Activated T-helper 17 cell treated with anti-CD3 and anti-CD28 coated beads, Interleukin-2, amount 50 U/mL, for 72 hours (primary cell): ENCODE data around the gene UBXN11. TPM values are rescaled to one million over a fixed set of nuclear protein-coding genes. Genes with fewer than 3 reads are reported as not detected.
"Not testable (repeated sequence)": the region's sequence is repeated elsewhere in the genome, so short reads cannot be mapped to it uniquely, and the experiment has no call there.

Source experiments
- ATAC-seq: fragments of 150-1000 bp; cut with Tn5 transposase; replicated peaks from 2 replicates; pipeline ENCODE4 v1.10.0; 2021; ENCODE audit warnings: mild to moderate bottlenecking, moderate library complexity
- H3K27ac Mint-ChIP-seq: one replicate; pipeline ENCODE4 v1.8.0; 2022; ENCODE audit warnings: mixed read lengths
- H3K27me3 Mint-ChIP-seq: one replicate; pipeline ENCODE4 v1.8.0; 2022; ENCODE audit warnings: mixed read lengths
- H3K36me3 Mint-ChIP-seq: one replicate; pipeline ENCODE4 v1.8.0; 2022; ENCODE audit warnings: low read depth, mild to moderate bottlenecking, mixed read lengths
- H3K4me1 Mint-ChIP-seq: one replicate; pipeline ENCODE4 v1.8.0; 2022; ENCODE audit warnings: mixed read lengths
- H3K4me3 Mint-ChIP-seq: one replicate; pipeline ENCODE4 v1.8.0; 2022; ENCODE audit warnings: mild to moderate bottlenecking, mixed read lengths
- H3K9me3 Mint-ChIP-seq: one replicate; pipeline ENCODE4 v1.8.0; 2022; ENCODE audit warnings: mixed read lengths
- total RNA-seq, 2 donors: library from RNA; stranded (reverse); gene quantifications; one replicate each; pipeline ENCODE4 v1.2.3, GENCODE V29; 2022

UBXN11 gene
- total RNA-seq, 2 donors from 2014 or later: 17.9 to 23.2 TPM

DNA sequence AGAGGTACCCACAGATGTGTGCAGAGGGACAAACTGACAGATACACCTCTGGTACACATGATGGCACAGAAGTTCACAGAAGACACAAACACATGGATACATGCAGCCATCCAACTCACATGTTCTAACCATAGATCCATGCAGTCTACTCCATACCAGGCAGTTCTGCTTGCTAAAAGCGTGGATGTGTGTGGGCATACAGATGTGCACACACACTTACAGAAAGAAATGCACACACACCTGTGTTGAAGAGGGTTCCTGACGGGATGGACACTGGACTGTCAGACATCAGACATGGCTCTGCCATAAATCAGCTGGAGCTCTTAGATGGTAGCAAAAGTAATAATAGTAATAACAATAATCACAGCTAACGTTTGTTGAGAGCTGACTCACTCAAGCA, 18.1 kb upstream of the UBXN11 start:
- Mint-ChIP-seq H3K9me3 (no peaks in the 10 kb centered on the region), H3K36me3 (peaks cover 50% of the 10 kb centered on the region), H3K4me1 (peaks cover 10% of the 10 kb centered on the region), H3K27me3 (no peaks in the 10 kb centered on the region), H3K4me3 (no peak overlapping the region), H3K27ac (no peak overlapping the region)
- ATAC-seq: no peak

DNA sequence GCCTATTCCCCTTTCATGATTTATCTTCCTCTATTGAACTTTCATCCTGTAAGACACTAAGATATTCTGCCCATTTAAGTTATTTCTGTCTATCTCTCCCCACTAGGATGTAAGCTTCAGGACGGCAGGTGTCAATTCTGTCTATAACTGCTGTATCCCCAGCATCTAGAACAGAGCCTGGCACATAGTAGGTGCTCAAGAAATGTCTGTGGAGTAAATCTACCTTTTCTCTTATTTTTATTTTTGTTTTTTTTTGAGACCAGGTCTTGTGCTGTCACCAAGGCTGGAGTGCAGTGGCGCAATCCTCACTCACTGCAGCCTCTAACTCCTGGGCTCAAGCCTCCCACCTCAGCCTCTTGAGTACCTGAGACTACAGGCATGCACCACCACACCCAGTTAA, 16.9 kb upstream of the UBXN11 start:
- no peak overlapping the region for H3K4me3 Mint-ChIP-seq
- peaks cover 62% of the 10 kb centered on the region for H3K36me3 Mint-ChIP-seq
- ATAC-seq: no peak
- H3K27me3 Mint-ChIP-seq: no peaks in the 10 kb centered on the region
- H3K4me1 Mint-ChIP-seq: peaks cover 10% of the 10 kb centered on the region
- peak overlapping the region; percentile 11 for H3K27ac Mint-ChIP-seq
- no peaks in the 10 kb centered on the region for H3K9me3 Mint-ChIP-seq

DNA sequence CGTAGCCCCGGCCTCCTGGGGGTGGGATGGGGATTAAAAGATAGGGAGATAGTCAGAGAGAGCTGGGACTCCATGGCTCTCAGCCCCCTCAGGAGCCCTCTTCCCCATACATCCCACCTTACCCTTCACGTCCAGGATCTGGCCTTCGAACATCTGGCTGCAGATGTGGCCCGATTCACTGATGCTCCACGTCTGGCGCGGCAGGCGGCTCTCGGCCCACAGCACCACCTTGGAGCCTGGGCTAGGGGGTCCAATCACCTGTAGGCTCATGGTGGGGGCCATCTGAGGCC, 15.6 kb upstream of the UBXN11 start:
- no peaks in the 10 kb centered on the region for H3K9me3 Mint-ChIP-seq
- H3K27me3 Mint-ChIP-seq: no peaks in the 10 kb centered on the region
- H3K4me3 Mint-ChIP-seq: peak overlapping the region; percentile 98
- peaks cover 20% of the 10 kb centered on the region for H3K4me1 Mint-ChIP-seq
- no peak overlapping the region for H3K27ac Mint-ChIP-seq
- ATAC-seq: no peak
- H3K36me3 Mint-ChIP-seq: peaks cover 71% of the 10 kb centered on the region

DNA sequence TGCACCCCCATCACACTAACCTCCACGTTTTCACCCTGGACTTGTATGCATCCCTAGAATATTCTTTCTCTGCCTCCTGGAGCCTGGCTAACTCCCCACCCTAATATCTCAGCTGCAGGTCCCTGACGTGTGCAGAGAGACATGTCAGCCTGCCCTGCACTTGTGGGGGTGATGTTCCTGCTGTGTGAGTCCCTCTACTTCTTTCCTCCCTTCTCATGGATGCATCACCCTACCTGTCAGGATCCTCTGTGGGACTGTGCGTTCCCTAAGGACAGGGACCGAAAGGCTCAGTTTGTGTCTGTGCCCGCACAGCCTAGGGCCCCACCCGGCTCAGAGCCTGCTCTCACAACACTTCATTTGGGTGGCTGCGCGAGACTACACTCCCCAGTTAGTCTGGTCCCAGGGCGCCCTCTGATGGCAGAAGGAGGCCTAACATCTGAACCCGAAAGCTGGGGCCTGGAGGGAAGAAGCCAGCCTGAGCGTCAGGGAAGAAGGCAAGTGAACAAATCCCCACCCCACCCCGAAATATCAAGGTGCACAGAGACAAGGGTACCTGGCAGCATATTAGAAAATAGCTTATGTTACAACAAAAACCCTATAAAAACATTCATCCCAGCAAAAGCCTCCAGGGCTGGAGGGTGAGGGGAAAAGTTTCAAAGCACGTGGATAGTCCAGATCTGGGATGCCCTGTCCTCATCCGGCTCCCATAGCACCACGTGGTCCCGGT, 15.0 kb upstream of the UBXN11 start:
- Mint-ChIP-seq H3K36me3 (peaks cover 71% of the 10 kb centered on the region), H3K9me3 (no peaks in the 10 kb centered on the region), H3K4me3 (peak overlapping the region; percentile 98), H3K27me3 (no peaks in the 10 kb centered on the region), H3K27ac (peak overlapping the region; percentile 77), H3K4me1 (peaks cover 21% of the 10 kb centered on the region)
- peak; percentile 60 for ATAC-seq

DNA sequence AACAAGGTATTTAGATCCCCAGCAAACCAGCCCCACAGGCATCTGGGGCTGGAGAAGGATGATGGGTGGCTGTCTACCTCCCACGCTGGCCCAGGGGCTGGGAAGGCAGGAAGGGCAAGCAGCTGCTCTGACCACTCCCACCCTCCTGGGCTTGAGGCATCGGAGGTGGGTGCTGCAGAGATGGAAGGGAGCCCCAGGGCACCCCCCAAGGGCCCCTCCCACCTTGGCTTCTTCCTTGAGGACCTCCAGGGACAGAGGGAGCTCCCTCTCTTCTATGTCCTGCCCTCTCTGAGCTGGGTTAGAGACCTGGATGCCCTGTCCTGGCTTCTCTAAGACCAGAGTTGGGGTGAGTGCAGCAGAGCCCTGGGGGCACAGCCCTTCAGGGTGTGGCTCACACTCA, 14.5 kb upstream of the UBXN11 start:
- H3K4me1 Mint-ChIP-seq: peaks cover 21% of the 10 kb centered on the region
- peak overlapping the region; percentile 77 for H3K27ac Mint-ChIP-seq
- peak overlapping the region; percentile 98 for H3K4me3 Mint-ChIP-seq
- H3K36me3 Mint-ChIP-seq: peaks cover 71% of the 10 kb centered on the region
- no peaks in the 10 kb centered on the region for H3K27me3 Mint-ChIP-seq
- ATAC-seq: no peak
- H3K9me3 Mint-ChIP-seq: no peaks in the 10 kb centered on the region

DNA sequence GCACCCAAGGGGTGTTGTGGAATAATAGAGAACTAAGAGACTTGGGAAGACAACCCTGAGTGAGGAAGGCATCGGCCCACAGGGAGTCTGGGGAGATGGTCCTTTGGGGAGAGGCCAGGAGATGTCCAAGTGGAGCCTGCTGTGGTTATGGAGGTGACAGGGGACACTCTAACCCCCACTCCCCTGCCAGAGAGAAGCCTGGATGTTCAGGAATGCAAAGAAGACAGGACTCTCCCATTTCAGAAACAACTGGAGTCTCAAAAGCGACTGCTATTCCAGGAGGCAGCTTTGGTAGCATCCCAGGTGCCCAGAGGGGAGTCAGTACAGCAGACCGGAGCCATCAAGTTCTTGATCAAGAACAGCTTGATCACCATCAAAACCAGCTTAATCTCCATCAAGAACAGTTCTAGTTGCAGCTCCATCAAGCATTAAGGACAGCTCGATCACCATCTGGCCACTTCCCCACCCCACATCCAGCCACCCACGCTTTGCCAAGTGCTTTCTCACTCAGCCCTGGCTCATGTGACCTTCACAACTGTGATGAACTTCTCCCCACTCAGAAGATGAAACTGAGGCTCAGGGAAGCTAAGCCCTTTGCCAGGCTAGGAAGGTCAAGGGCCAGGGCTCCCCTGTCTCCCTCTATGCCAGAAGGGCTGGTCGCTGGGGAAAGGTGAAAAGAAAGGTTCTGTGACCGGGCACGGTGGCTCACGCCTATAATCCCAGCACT, 12.1 kb upstream of the UBXN11 start:
- Mint-ChIP-seq H3K27me3 (no peaks in the 10 kb centered on the region), H3K4me3 (peak overlapping the region; percentile 98), H3K9me3 (no peaks in the 10 kb centered on the region), H3K27ac (peak overlapping the region; percentile 96), H3K4me1 (peaks cover 36% of the 10 kb centered on the region), H3K36me3 (peaks cover 60% of the 10 kb centered on the region)
- peak; percentile 59 for ATAC-seq

DNA sequence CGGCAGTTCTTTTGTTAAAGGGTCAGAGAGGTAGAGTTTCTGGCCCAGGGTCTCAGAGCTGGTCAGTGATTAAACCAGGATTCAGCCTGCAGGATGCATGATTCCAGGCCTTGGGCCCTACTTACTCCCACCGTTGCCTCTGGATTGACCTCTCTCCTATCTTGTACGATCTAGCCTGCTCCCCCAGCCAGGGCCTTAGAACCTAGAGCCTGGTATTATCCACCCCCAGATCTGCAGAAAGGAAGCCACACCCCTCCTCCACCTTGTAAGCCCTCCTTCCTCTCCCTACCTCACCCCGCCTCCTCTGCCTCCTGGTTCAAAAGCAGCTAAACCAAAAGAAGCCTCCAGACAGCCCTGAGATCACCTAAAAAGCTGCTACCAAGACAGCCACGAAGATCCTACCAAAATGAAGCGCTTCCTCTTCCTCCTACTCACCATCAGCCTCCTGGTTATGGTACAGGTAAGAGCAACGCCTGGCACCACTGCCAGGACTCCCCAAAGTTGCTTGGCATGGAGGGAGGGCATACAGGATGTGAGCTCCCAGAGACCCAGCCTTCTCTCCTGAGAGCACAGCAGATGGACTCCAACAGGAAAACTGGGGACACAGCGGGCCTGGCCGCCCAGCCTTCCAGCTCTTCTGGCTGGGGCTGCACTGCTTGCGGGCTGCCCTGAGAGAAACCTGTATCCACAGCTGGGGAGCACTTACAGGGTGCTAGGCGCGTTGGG, 11.3 kb upstream of the UBXN11 start, which contains the start of gene CD52:
TSS of gene CD52 (plus strand) at position 347 of the 726 bp plus-strand sequence. CDS start at position 407, 60 bp downstream.
- peaks cover 53% of the 10 kb centered on the region for H3K36me3 Mint-ChIP-seq
- no peaks in the 10 kb centered on the region for H3K27me3 Mint-ChIP-seq
- peak; percentile 65 for ATAC-seq
- H3K4me1 Mint-ChIP-seq: peaks cover 36% of the 10 kb centered on the region
- peak within 1 kb of the TSS; percentile 98 for H3K4me3 Mint-ChIP-seq
- H3K27ac Mint-ChIP-seq: peak within 1 kb of the TSS; percentile 96
- no peaks in the 10 kb centered on the region for H3K9me3 Mint-ChIP-seq

DNA sequence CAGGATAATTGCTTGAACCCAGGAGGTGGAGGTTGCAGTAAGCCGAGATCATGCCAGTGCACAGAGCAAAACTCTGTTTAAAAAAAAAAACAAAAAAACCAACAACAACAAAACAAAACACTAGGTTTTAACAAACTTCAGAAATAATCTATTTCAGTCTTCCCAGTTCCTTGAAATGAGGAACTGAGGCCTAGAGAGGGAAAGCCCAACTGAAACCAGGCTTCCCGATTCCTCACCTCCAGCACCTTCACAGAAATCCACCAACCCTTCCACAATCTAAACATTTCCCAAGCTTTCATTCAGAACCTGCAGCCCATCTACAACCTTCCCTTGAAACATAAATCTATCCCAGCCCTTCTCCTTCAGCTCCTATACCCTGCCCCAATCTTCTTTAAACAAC, 10.7 kb upstream of the UBXN11 start:
- Mint-ChIP-seq H3K27ac (peak overlapping the region; percentile 96), H3K4me1 (peaks cover 36% of the 10 kb centered on the region), H3K4me3 (peak overlapping the region; percentile 98), H3K27me3 (no peaks in the 10 kb centered on the region), H3K9me3 (no peaks in the 10 kb centered on the region), H3K36me3 (peaks cover 46% of the 10 kb centered on the region)
- no peak for ATAC-seq

DNA sequence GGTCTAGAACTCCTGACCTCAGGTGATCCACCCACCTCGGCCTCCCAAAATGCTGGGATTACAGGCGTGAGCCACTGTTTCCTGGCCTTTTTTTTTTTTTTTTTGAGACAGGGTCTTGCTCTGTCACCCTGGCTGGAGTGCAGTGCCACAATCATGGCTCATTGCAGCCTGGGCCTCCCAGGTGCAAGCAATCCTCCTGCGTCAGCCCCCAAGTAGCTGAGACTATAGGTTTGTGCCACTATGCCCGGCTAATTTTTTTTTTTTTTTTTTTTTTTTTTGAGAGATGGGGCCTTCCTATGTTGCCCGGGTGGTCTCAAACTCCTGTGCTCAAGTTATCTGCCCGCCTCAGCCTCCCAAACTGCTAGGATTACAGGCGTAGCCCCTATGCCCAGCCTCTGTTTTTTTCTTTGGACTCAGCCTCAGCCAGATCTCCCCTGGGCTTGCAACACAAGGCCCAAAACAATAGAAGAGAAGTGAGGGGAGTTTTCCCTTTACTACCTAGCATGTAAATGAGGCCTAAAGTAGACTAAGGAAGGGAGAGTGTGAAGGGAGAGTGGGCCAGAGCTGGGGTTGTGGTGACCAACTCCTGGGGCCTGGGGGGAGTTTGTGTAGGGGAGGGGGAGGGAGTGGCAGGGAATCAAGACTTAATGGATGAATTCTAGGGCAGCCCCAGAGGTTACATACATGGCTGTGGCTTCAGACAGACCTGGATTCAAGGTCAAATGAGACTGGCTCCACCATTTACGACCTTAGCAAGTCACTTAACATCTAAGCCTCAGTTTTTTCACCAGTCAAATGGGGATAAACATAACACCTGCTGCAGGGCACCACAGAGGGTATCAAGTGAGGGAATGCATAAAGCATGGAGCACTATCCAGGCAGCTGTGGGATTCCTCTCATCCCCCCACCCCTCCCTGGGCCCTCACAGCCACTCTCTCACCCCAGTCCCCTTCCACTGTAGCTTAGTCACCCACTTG, 9.7 kb upstream of the UBXN11 start:
- H3K27ac Mint-ChIP-seq: peak overlapping the region; percentile 67
- no peaks in the 10 kb centered on the region for H3K9me3 Mint-ChIP-seq

DNA sequence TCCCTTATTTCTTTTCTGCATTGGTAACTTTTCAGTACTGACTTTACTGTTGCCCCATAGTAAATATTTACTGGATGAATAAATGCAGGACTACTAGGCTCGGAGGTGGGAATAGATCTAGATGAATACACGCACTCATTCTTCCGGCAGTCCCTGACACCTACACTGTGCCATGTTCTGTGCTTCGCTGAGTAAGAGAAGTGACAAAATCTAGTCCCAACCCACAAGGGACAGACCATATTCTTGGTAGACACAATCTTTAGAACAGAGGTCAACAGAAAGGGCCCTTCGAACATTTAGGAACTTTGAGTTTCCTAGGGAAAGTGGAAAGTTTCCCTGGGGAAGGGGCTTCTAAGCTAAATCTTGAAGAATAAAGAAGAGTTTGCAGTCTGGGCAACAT, 8.1 kb upstream of the UBXN11 start:
- H3K36me3 Mint-ChIP-seq: peaks cover 21% of the 10 kb centered on the region
- peak overlapping the region; percentile 67 for H3K27ac Mint-ChIP-seq
- peak overlapping the region; percentile 98 for H3K4me3 Mint-ChIP-seq
- H3K27me3 Mint-ChIP-seq: no peaks in the 10 kb centered on the region
- ATAC-seq: no peak
- H3K9me3 Mint-ChIP-seq: no peaks in the 10 kb centered on the region
- H3K4me1 Mint-ChIP-seq: peaks cover 26% of the 10 kb centered on the region

More for the DNA sequence above, 9.7 kb upstream of the UBXN11 start:
- Mint-ChIP-seq H3K27me3 (no peaks in the 10 kb centered on the region), H3K36me3 (peaks cover 37% of the 10 kb centered on the region), H3K4me3 (peak overlapping the region; percentile 98), H3K4me1 (peaks cover 32% of the 10 kb centered on the region)
- ATAC-seq: no peak

DNA sequence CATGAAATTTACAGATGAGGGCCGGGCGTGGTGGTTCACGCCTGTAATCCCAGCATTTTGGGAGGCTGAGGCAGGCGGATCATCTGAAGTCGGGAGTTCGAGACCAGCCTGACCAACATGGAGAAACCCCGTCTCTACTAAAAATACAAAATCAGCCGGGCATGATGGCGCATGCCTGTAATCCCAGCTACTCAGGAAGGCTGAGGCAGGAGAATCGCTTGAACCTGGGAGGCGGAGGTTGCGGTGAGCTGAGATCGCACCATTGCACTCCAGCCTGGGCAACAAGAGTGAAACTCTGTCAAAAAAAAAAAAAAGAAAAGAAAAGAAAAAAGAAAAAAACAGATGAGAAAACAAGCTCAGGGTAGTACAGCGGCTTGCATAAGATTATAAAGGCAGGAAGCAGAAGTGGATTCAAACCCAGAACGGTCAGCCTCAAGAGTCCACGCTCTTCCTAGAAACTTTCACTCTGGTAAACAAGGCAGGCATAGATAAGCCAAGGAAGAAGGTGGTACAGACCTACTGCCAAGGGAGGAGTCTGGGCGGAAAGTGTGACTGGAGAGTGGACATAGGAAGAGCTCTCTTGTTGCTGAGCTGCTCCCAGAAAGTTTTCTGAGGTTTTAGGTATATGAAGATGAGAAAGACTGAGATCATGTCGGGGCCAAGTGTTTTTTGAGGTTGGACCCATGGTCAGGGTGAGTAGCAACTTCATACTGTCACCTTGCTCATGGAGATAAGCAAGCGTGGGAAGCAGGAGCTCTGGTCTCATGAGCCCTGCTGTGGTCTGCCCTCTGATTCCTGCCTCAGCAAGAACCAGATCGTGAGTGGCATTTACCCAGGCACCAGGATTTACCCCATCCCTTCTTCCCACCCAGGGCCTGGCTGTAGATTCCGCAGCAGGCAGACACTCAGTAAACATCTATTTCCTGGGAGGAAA, 1.8 kb upstream of the UBXN11 start:
- peaks cover 21% of the 10 kb centered on the region for H3K4me1 Mint-ChIP-seq
- not testable (repeated sequence) for H3K27me3 Mint-ChIP-seq, H3K36me3 Mint-ChIP-seq, H3K9me3 Mint-ChIP-seq
- peak overlapping the region; percentile 95 for H3K27ac Mint-ChIP-seq
- H3K4me3 Mint-ChIP-seq: peak overlapping the region; percentile 99
- peak; percentile 80 for ATAC-seq

DNA sequence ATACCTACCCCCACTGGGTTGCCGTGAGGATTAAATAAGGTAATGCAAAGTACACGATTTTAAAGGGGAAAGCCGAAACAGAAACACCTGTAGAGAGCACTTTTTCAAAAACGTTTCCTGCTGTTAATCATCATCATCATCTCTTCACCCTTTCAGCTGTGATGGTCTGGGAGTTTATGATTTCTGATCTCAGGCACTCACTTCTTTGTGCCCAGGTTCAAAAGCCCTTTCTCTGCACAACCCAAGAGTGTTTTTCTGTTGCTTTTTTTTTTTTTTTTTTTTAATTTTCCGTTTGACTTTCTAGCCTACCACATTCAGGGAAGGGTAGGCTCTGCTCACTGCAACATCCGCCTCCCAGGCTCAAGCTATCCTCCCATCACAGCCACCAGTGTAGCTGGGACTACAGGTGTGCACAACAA, 936 bp upstream of the UBXN11 start:
- H3K4me3 Mint-ChIP-seq: peak overlapping the region; percentile 99
- peak; percentile 8 for ATAC-seq

DNA sequence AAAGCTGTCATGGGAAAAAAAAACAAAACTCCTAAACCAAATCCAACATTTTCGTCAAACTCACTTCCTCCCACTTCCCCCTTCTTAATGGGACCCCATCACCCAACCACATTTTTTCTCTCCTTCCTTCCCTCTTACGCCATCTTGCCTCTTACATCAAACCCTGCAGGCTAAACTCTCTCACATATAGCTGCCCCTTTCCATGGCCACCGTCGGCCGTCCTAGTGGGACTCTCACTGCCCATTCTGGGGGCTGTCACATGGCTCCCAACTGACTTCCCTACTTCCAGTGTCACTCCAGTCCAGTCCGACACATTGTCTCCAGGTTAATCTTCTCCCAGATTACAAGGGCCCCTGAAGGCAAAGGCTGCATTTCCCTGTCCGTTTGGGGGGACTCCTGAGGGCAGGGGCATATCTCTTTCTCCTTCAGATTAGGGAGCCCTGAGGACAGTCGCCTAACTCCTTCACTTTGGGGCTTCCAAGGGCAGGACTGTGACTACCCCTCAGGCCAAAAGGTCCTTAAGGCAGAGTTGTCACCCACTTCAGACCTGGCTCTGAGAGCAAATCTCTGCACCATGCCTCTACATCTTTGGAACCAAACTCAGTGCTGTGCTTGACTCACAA, 658 bp downstream of the UBXN11 start:
- Mint-ChIP-seq H3K4me3 (peak overlapping the region; percentile 99), H3K27me3 (no peaks in the 10 kb centered on the region), H3K27ac (peak overlapping the region; percentile 95), H3K4me1 (peaks cover 21% of the 10 kb centered on the region), H3K36me3 (peaks cover 4% of the 10 kb centered on the region), H3K9me3 (no peaks in the 10 kb centered on the region)
- no peak for ATAC-seq

More for the DNA sequence above, 936 bp upstream of the UBXN11 start:
- H3K36me3 Mint-ChIP-seq: peaks cover 4% of the 10 kb centered on the region
- peak overlapping the region; percentile 95 for H3K27ac Mint-ChIP-seq
- no peaks in the 10 kb centered on the region for H3K27me3 Mint-ChIP-seq
- H3K4me1 Mint-ChIP-seq: peaks cover 21% of the 10 kb centered on the region
- no peaks in the 10 kb centered on the region for H3K9me3 Mint-ChIP-seq
